Body of pancreas (tissue), 4 donors: ENCODE data around the gene TOGARAM2. TPM values are rescaled to one million over a fixed set of nuclear protein-coding genes. Genes with fewer than 3 reads are reported as not detected.

Source experiments
- ATAC-seq: fragments of 150-250 bp; one replicate; pipeline ENCODE4 v1.9.1; 2016
- DNase-seq, 4 donors: peaks; one replicate each; pipeline ENCODE4 v3.0.0-alpha.2; 2019
- H3K27ac ChIP-seq, 4 donors: fragments of 200-600 bp; sonication (generic); 1 replicate in 3 of 4; 2 replicates in 1 of 4; pipeline versions ENCODE4 v1.5.1 to v1.6.1; 2016 to 2019; ENCODE audit warnings: mild to moderate bottlenecking in 1 of 4, mixed read lengths in 1 of 4, moderate library complexity in 1 of 4
- H3K27me3 ChIP-seq, 2 donors: fragments of 200-600 bp; sonication (generic); one replicate each; pipeline ENCODE4 v1.6.0; 2016; ENCODE audit warnings: mild to moderate bottlenecking in 1 of 2
- H3K36me3 ChIP-seq, 2 donors: fragments of 200-600 bp; sonication (generic); replicated peaks in 1 of 2; 2 replicates each; pipeline ENCODE4 v1.5.1; 2016; ENCODE audit warnings: low read depth in 2 of 2; ENCODE audit not compliant: insufficient read depth in 1 of 2
- H3K4me1 ChIP-seq: fragments of 200-600 bp; sonication (generic); one replicate; pipeline ENCODE4 v1.6.0; 2016
- H3K4me3 ChIP-seq, 2 donors: fragments of 200-600 bp; sonication (generic); 1 replicate in 1 of 2; 2 replicates in 1 of 2; pipeline ENCODE4 v1.5.1; 2016 to 2019
- H3K9me3 ChIP-seq, 3 donors: fragments of 200-600 bp; sonication (generic); 1 replicate in 2 of 3; 2 replicates in 1 of 3; pipeline ENCODE4 v1.5.1; 2016
- CTCF ChIP-seq, 7 experiments: fragments of 450-650 bp in 4 of 7; fragments of 200-600 bp in 3 of 7; sonication (generic) in 3 of 7; IDR thresholded peaks; one replicate each; pipeline ENCODE4 v1.5.1; 2016 to 2019; ENCODE audit warnings: antibody characterized with exemption in 7 of 7
- POLR2A ChIP-seq, 3 donors: fragments of 450-650 bp; IDR thresholded peaks; one replicate each; pipeline ENCODE4 v1.6.1; 2016; ENCODE audit warnings: antibody characterized with exemption in 3 of 3, mild to moderate bottlenecking in 2 of 3
- WGBS, 2 donors: methylation state at CpG; one replicate each; pipeline ENCODE4 v1.1.5; 2017; 5-methylcytosine and 5-hydroxymethylcytosine counted together
- intact Hi-C: fragments of 100-400 bp; cut with DNase I; formaldehyde crosslinking; loops from one replicate; pipeline ENCODE4 v1.15.1; 2023
- total RNA-seq, 2 donors: library from RNA; depleted of rRNA; stranded (reverse); fragments of >200 nt; gene quantifications; one replicate each; pipeline ENCODE4 v1.1.0, GENCODE V29; 2016

The TOGARAM2 gene
- total RNA-seq, 2 donors from 2014 or later = 0.26 TPM; not detected in 1

DNA sequence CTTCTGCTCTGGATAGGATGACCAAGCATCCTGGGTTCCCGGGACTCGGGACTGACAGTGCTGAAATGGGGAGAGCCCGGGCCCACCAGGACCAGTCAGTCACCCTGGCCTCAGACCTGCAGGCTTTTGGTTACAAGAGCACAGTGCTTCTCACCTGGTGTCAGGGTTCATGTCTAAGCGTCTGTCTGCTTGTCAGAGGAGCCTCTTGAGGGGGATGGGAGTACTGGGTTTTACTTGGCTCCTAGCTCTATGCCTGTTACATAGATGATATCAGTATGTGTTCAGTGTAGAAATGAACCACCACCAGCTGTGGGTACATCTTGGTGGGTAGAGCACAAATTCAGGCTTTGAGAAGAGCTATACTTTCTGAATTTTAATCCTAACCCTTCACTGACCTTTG lies 63.4 kb downstream of the TOGARAM2 start:
- no peak for ATAC-seq
- Histone ChIP-seq H3K9me3 (no peaks in the 10 kb centered on the region), H3K36me3 (no peaks in the 10 kb centered on the region), H3K4me3 (no peak overlapping the region), H3K27ac (no peak overlapping the region), H3K4me1 (peaks cover 9% of the 10 kb centered on the region), H3K27me3 (no peaks in the 10 kb centered on the region)
- TF ChIP-seq POLR2A (IDR thresholded peaks at IDR 0.05) (no peak), CTCF (IDR thresholded peaks at IDR 0.05) (no peak)
- WGBS, 2 donors = 93 to 100% methylated on average over 2 to 4 of the region's 4 CpGs
- intact Hi-C loops = no loop called here
- DNase-seq = no peak

DNA sequence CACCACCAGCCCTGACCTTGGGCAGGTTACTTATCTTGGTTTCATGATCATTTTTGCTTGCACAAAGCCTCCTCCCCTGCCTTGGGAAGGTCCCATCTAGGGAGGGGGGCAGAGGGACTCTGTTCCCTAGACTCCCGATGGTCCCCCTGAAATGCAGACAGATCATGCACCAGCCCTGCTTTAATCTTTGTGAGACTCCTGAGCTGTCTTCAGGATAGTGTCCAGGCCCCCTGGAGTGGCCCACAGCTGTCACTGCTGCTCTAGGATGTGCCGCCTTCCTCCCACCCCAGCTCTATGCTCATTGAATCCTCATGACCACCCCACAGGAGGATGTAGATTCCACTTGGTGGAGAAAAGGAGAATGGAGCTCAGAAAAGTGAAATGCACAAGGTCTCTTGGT lies 65.2 kb downstream of the TOGARAM2 start:
- 91 to 100% methylated on average over 2 of the region's 2 CpGs for WGBS, 2 donors
- DNase-seq = no peak
- TF ChIP-seq CTCF (IDR thresholded peaks at IDR 0.05) = no peak
- TF ChIP-seq POLR2A (IDR thresholded peaks at IDR 0.05) = no peak
- no peaks in the 10 kb centered on the region for H3K27me3 ChIP-seq
- intact Hi-C loops = no loop called here
- no peaks in the 10 kb centered on the region for H3K9me3 ChIP-seq
- peaks cover 9% of the 10 kb centered on the region for H3K4me1 ChIP-seq
- H3K36me3 ChIP-seq = no peaks in the 10 kb centered on the region
- no peak overlapping the region for H3K4me3 ChIP-seq
- ATAC-seq = no peak
- H3K27ac ChIP-seq = no peak overlapping the region

- H3K9me3 ChIP-seq = no peaks in the 10 kb centered on the region
- intact Hi-C loops = no loop called here
- ATAC-seq (no peak), DNase-seq (no peak)
- H3K27ac ChIP-seq = no peak overlapping the region
- H3K36me3 ChIP-seq = no peaks in the 10 kb centered on the region
- no peak overlapping the region for H3K4me3 ChIP-seq
- 85 to 93% methylated on average over 9 of the region's 9 CpGs for WGBS, 2 donors
- peaks cover 7% of the 10 kb centered on the region for H3K4me1 ChIP-seq
- TF ChIP-seq CTCF (IDR thresholded peaks at IDR 0.05) (no peak), POLR2A (IDR thresholded peaks at IDR 0.05) (no peak)
- no peaks in the 10 kb centered on the region for H3K27me3 ChIP-seq
These were observed 66.2 kb downstream of the TOGARAM2 start for GRCh38 chr2:29047083-29047845.

GRCh38 chr2:29050591-29050990 lies 69.5 kb downstream of the TOGARAM2 start:
- intact Hi-C loops = no loop called here
- WGBS, 2 donors = 67 to 68% methylated on average over 7 to 8 of the region's 8 CpGs
- DNase-seq (no peak), ATAC-seq (no peak)
- Histone ChIP-seq H3K4me1 (no peaks in the 10 kb centered on the region), H3K27ac (no peak overlapping the region), H3K27me3 (no peaks in the 10 kb centered on the region), H3K36me3 (no peaks in the 10 kb centered on the region), H3K4me3 (no peak overlapping the region), H3K9me3 (no peaks in the 10 kb centered on the region)
- TF ChIP-seq CTCF (IDR thresholded peaks at IDR 0.05) (no peak), POLR2A (IDR thresholded peaks at IDR 0.05) (no peak)

- H3K4me1 ChIP-seq = no peaks in the 10 kb centered on the region
- intact Hi-C loops = no loop called here
- H3K9me3 ChIP-seq = no peaks in the 10 kb centered on the region
- 91% methylated on average over 5 to 12 of the region's 12 CpGs for WGBS, 2 donors
- no peak overlapping the region for H3K27ac ChIP-seq
- no peaks in the 10 kb centered on the region for H3K27me3 ChIP-seq
- no peak overlapping the region for H3K4me3 ChIP-seq
- no peaks in the 10 kb centered on the region for H3K36me3 ChIP-seq
- ATAC-seq = no peak
- no peak for DNase-seq
- no peak for TF ChIP-seq CTCF (IDR thresholded peaks at IDR 0.05)
These were observed 70.6 kb downstream of the TOGARAM2 start for GRCh38 chr2:29051730-29052129.
